GM12878 (cell line): Measurements from ENCODE around the gene CHMP4A. TPM values are rescaled to one million over a fixed set of nuclear protein-coding genes. Genes with fewer than 3 reads are reported as not detected.

Source experiments
- ATAC-seq: fragments of 200-7000 bp; cut with Tn5 transposase; 3 replicates; pipeline ENCODE4 v1.9.1; 2020; ENCODE audit warnings: mild to moderate bottlenecking, moderate library complexity
- BruUV-seq: library from RNA; stranded (reverse); fragments of 400-500 nt; replicated peaks from 2 replicates; lab custom pipeline; 2021; lab: Mats Ljungman, UMichigan
- CTCF ChIA-PET: fragments of 300-600 bp; sonication (Branson Sonifier 250); formaldehyde crosslinking; extraction: SDS; loops from one replicate; lab custom pipeline; 2021; ENCODE audit warnings: inconsistent platforms; lab: Yijun Ruan, JAX
- POLR2A ChIA-PET: fragments of 350-600 bp; formaldehyde crosslinking; extraction: SDS; loops from one replicate; lab custom pipeline; 2021; ENCODE audit warnings: inconsistent platforms; lab: Charles Lee
- RAD21 ChIA-PET: fragments of 300-600 bp; sonication (Branson Sonifier 250); formaldehyde crosslinking; loops from one replicate; lab custom pipeline; 2023; ENCODE audit warnings: antibody characterized with exemption; ENCODE audit not compliant: unreplicated experiment; lab: Charles Lee
- SMC1A ChIA-PET: fragments of 300-600 bp; sonication (Branson Sonifier 250); formaldehyde crosslinking; loops from one replicate; lab custom pipeline; 2023; ENCODE audit not compliant: unreplicated experiment, uncharacterized antibody; lab: Charles Lee
- DNase-seq: peaks from one replicate; pipeline ENCODE4 v3.0.0-alpha.2; 2011; ENCODE audit warnings: low read depth, low spot score
- FAIRE-seq: peaks from 3 replicates; lab custom pipeline; 2011; peaks lifted over from hg19 to GRCh38; lab: Jason Lieb, UNC
- H2AFZ ChIP-seq: 2 replicates; pipeline ENCODE4 v1.6.0; 2011; ENCODE audit warnings: low read depth, low read length, control low read depth; ENCODE audit not compliant: control insufficient read depth
- H3K27ac ChIP-seq: 2 replicates; pipeline ENCODE4 v1.5.1; 2011; ENCODE audit warnings: control low read depth; ENCODE audit not compliant: control insufficient read depth, insufficient read depth
- H3K27me3 ChIP-seq, 2 experiments: replicated peaks in 1 of 2; 2 replicates each; pipeline versions ENCODE4 v1.6.0 to v1.6.1; 2011; ENCODE audit warnings: low read length in 1 of 2; ENCODE audit not compliant: control insufficient read depth in 2 of 2, insufficient read depth in 2 of 2
- H3K36me3 ChIP-seq, 2 experiments: 2 replicates each; pipeline ENCODE4 v1.5.1; 2011; ENCODE audit warnings: low read length in 1 of 2; ENCODE audit not compliant: control insufficient read depth in 2 of 2, insufficient read depth in 2 of 2
- H3K4me1 ChIP-seq: 2 replicates; pipeline ENCODE4 v1.6.1; 2011; ENCODE audit warnings: mild to moderate bottlenecking, low read length, moderate library complexity, mixed read lengths; ENCODE audit not compliant: control insufficient read depth, insufficient read depth
- H3K4me2 ChIP-seq: 2 replicates; pipeline ENCODE4 v1.6.0; 2011; ENCODE audit warnings: control low read depth; ENCODE audit not compliant: control insufficient read depth, insufficient read depth
- H3K4me3 ChIP-seq: fragments of 200-600 bp; sonication (generic); 2 replicates; pipeline ENCODE4 v1.5.1; 2016
- H3K79me2 ChIP-seq: 2 replicates; pipeline ENCODE4 v1.6.0; 2011; ENCODE audit warnings: low read length; ENCODE audit not compliant: control insufficient read depth, insufficient read depth
- H3K9ac ChIP-seq: 2 replicates; pipeline ENCODE4 v1.8.0; 2011; ENCODE audit warnings: low read length, control low read depth, mixed read lengths; ENCODE audit not compliant: control insufficient read depth, insufficient read depth
- H3K9me3 ChIP-seq: replicated peaks from 3 replicates; pipeline ENCODE4 v1.5.1; 2011; ENCODE audit warnings: mild to moderate bottlenecking, low read length; ENCODE audit not compliant: control insufficient read depth, insufficient read depth
- H4K20me1 ChIP-seq: 2 replicates; pipeline ENCODE4 v1.6.0; 2011; ENCODE audit not compliant: control insufficient read depth, insufficient read depth
- NRF1 ChIP-seq: conservative IDR thresholded peaks from 2 replicates; pipeline ENCODE4 v1.6.1; 2011; ENCODE audit warnings: mild to moderate bottlenecking, low read depth, low read length, improper control_type of control experiment
- POLR2A ChIP-seq: IDR thresholded peaks from 2 replicates; pipeline ENCODE4 v1.6.1; 2011; ENCODE audit warnings: low read depth, mild to moderate bottlenecking, low read length
- POLR2AphosphoS5 ChIP-seq: IDR thresholded peaks from 2 replicates; pipeline ENCODE4 v1.6.1; 2011; ENCODE audit warnings: mild to moderate bottlenecking, low read length, inconsistent platforms
- TAF1 ChIP-seq: IDR thresholded peaks from 2 replicates; pipeline ENCODE4 v1.6.1; 2011; ENCODE audit warnings: mild to moderate bottlenecking, low read depth, low read length, borderline replicate concordance
- WGBS: methylation state at CpG from one replicate; pipeline ENCODE4 v1.1.6; 2016; ENCODE audit warnings: low lambda C conversion rate; ENCODE audit not compliant: insufficient replicate concordance, insufficient coverage; ENCODE audit errors: missing lambda C conversion rate; 5-methylcytosine and 5-hydroxymethylcytosine counted together
- in situ Hi-C: fragments of 300-500 bp; cut with MboI; formaldehyde crosslinking; loops from 9 replicates; pipeline ENCODE4 v1.14.3; 2018; ENCODE audit warnings: mixed read lengths
- intact Hi-C: fragments of 100-400 bp; cut with micrococcal nuclease; formaldehyde crosslinking; loops from one replicate; pipeline ENCODE4 v1.14.2; 2022; ENCODE audit not compliant: unreplicated experiment
- polyA plus RNA-seq, 11 experiments: library from polyadenylated mRNA; depleted of rRNA in 4 of 11; unstranded in 6 of 11; stranded (reverse) in 5 of 11; fragments of >200 nt; fragmentation: Nextera tagmentation in 4 of 11; fragmentation: Illumina TruSeq in 1 of 11; extraction: Ambion mirVana in 4 of 11; extraction: Trizol in 1 of 11; gene quantifications; 1 replicate in 1 of 11; 2 replicates in 10 of 11; pipeline versions ENCODE4 v1.2.1 to v1.2.3, GENCODE V29; 2011 to 2016; ENCODE audit warnings: inconsistent platforms in 2 of 11, missing spikeins in 2 of 11, low read depth in 1 of 11
- total RNA-seq, 4 experiments: library from RNA; depleted of rRNA in 3 of 4; stranded (reverse); fragments of >200 nt in 3 of 4; fragmentation: Illumina TruSeq in 1 of 4; extraction: Trizol in 1 of 4; gene quantifications; 2 replicates each; pipeline versions ENCODE4 v1.2.1 to v1.2.3, GENCODE V29; 2013 to 2021

CHMP4A gene
- total and polyA plus RNA-seq, 10 of the 15 experiments (the other 5 are each of a cell fraction or from before 2014, with no cell fraction given): 35.5 to 151 (median 84.7) TPM

DNA sequence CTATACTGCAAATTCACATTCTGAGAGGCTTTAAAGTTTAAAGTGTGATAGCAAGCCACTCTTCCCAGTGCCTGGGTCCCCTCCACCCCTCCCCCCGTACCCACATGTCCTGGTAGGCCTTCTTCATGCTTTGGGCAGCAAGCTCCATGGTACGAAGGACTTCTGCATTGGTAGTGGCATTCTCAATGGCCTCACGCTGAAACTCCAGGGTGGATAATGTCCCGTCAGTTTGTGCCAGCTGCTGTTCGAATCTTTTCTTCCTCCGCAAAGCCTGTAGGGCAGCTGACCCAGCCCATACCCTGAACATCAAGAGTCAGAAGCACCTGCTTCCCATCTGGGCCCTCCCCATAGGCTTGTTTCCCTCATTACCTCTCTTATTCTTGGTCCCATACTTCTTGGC lies 2.0 kb downstream of the CHMP4A start:
- intact Hi-C loops (loop anchor here (10.0 kb wide), 1 partner anchor 197 kb away; no protein-coding TSS in a partner anchor), in situ Hi-C loops (no loop called here)
- Histone ChIP-seq H2AFZ (no peak overlapping the region), H3K4me1 (peaks cover 15% of the 10 kb centered on the region), H3K4me2 (no peak overlapping the region; the same call in 1 of the 2 replicates), H3K79me2 (peaks cover 19% of the 10 kb centered on the region), H3K9ac (no peak overlapping the region), H3K4me3 (no peak overlapping the region), H3K36me3 (peaks cover 3 to 36% of the 10 kb centered on the region in 2 experiments; a peak in 3 of 4 replicates), H3K27me3 (no peaks in the 10 kb centered on the region), H3K27ac (no peak overlapping the region), H3K9me3 (no peaks in the 10 kb centered on the region), H4K20me1 (0 out of 2 replicates have a peak, but pooled peaks cover 3% of the 10 kb centered on the region)
- 95% methylated on average over 6 of the region's 6 CpGs for WGBS
- BruUV-seq: no TSS peak
- FAIRE-seq (no peak), DNase-seq (no peak), ATAC-seq (no peak)
- ChIA-PET CTCF (interaction anchor here (1.0 to 6.3 kb wide), 6 partner anchors 10 to 220 kb away, joined by 3 to 54 read pairs (median 4); partner anchors contain the start of genes IRF9, TINF2 and TM9SF1), RAD21 (interaction anchor here (0.9 to 1.8 kb wide), 2 partner anchors 86 to 155 kb away, joined by 4 to 5 read pairs; no protein-coding TSS in a partner anchor), POLR2A (interaction anchor here (0.8 to 4.3 kb wide), 8 partner anchors 12 to 97 kb away, joined by 3 to 50 read pairs (median 5); partner anchors contain the start of genes DCAF11, IPO4, IRF9 and TM9SF1), SMC1A (interaction anchor here (1.0 to 1.7 kb wide), 4 partner anchors 17 to 62 kb away, joined by 3 to 5 read pairs (median 3); partner anchors contain the start of gene TINF2)
- TF ChIP-seq TAF1 (no peak), POLR2A (0 out of 2 replicates have a peak, but pooled peaks have one; percentile 20)

DNA sequence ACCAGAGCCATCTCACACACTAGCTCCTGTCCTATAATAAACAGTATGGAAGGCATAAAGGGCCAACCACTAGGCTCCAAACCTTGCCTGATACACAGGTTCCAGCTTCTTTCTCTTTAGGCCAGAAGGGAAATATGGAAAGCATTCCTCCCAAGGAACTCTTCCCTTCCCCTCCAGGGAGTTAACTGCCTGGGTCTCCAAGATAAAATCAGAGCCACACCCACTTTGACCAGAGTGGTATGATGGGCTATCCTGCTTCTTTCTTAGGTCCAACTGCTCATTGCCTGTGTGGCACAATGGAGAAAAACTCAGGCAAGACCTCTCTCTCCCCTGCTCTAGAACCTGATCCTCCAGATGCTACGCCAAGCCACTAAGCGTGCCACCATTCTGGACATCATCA lies 5.7 kb downstream of the CHMP4A start:
- ChIA-PET CTCF (interaction anchor here (1.0 kb wide), 1 partner anchor 90 kb away, joined by 3 read pairs; no protein-coding TSS in a partner anchor), POLR2A (interaction anchor here (1.0 to 1.6 kb wide), 3 partner anchors 12 to 60 kb away, joined by 3 to 11 read pairs (median 4); partner anchors contain the start of genes RNF31 and TM9SF1), RAD21 (no interaction called here), SMC1A (no interaction called here)
- in situ Hi-C loops: no loop called here
- Histone ChIP-seq H3K79me2 (peaks cover 14% of the 10 kb centered on the region), H4K20me1 (0 out of 2 replicates have a peak, but pooled peaks cover 3% of the 10 kb centered on the region), H3K4me1 (peaks cover 3% of the 10 kb centered on the region), H3K27me3 (no peaks in the 10 kb centered on the region), H3K4me3 (no peak overlapping the region), H3K9me3 (peaks cover 3% of the 10 kb centered on the region; the same call in 2 of the 3 replicates), H2AFZ (no peak overlapping the region), H3K4me2 (no peak overlapping the region), H3K36me3 (peaks cover 3 to 36% of the 10 kb centered on the region in 2 experiments; a peak in 3 of 4 replicates), H3K9ac (no peak overlapping the region), H3K27ac (no peak overlapping the region)
- FAIRE-seq: no peak
- BruUV-seq: no TSS peak
- intact Hi-C loops: no loop called here
- 100% methylated on average over 2 of the region's 2 CpGs for WGBS
- TF ChIP-seq POLR2AphosphoS5: 0 out of 2 replicates have a peak, but pooled peaks have one; percentile 15
- TF ChIP-seq NRF1: no peak
- ATAC-seq: no peak
- no peak for DNase-seq
